ENCODE data around the gene GOLGA6L7. TPM values are rescaled to one million over a fixed set of nuclear protein-coding genes. Genes with fewer than 3 reads are reported as not detected.

Gene GOLGA6L7
- total RNA-seq, 1 donor from 2014 or later, result not detected

- no peak overlapping the region for H3K4me2 ChIP-seq (ENCODE audit: low read length)
- Mint-ChIP-seq H3K9me3 (ENCODE audit: unreplicated experiment) (no peaks in the 10 kb centered on the region), H3K4me3 (ENCODE audit: unreplicated experiment) (no peak overlapping the region), H3K36me3 (ENCODE audit: low read depth, unreplicated experiment) (peaks cover 2% of the 10 kb centered on the region), H3K27me3 (ENCODE audit: low read depth, unreplicated experiment) (no peaks in the 10 kb centered on the region), H3K27ac (ENCODE audit: unreplicated experiment) (no peak overlapping the region), H3K4me1 (ENCODE audit: low read depth, unreplicated experiment) (peaks cover 11% of the 10 kb centered on the region)
- peaks cover 36% of the 10 kb centered on the region for H3K79me2 ChIP-seq (ENCODE audit: insufficient read depth, low read length)
- no peak for TF ChIP-seq EZH2 (IDR thresholded peaks at IDR 0.05; ENCODE audit: insufficient read depth, low read length)
- TF ChIP-seq, protein P1, sequence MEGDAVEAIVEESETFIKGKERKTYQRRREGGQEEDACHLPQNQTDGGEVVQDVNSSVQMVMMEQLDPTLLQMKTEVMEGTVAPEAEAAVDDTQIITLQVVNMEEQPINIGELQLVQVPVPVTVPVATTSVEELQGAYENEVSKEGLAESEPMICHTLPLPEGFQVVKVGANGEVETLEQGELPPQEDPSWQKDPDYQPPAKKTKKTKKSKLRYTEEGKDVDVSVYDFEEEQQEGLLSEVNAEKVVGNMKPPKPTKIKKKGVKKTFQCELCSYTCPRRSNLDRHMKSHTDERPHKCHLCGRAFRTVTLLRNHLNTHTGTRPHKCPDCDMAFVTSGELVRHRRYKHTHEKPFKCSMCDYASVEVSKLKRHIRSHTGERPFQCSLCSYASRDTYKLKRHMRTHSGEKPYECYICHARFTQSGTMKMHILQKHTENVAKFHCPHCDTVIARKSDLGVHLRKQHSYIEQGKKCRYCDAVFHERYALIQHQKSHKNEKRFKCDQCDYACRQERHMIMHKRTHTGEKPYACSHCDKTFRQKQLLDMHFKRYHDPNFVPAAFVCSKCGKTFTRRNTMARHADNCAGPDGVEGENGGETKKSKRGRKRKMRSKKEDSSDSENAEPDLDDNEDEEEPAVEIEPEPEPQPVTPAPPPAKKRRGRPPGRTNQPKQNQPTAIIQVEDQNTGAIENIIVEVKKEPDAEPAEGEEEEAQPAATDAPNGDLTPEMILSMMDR (IDR thresholded peaks at IDR 0.05; ENCODE audit: insufficient read depth, low read depth, low read length), result no peak
- no peak overlapping the region for H2AFZ ChIP-seq (ENCODE audit: low read depth, low read length)
- DNase-seq (ENCODE audit: low read depth) (peak; percentile 58), FAIRE-seq (no peak)
- no peak overlapping the region for H3K9ac ChIP-seq (ENCODE audit: low read length)
- H3K4me3 ChIP-seq (ENCODE audit: insufficient read depth, low read depth, low read length), result no peak overlapping the region
- peaks cover 35% of the 10 kb centered on the region for H4K20me1 ChIP-seq (ENCODE audit: insufficient read depth, low read length)
- no peaks in the 10 kb centered on the region for H3K36me3 ChIP-seq (ENCODE audit: insufficient read depth, low read length)
- H3K27me3 ChIP-seq (ENCODE audit: insufficient read depth, low read length), result no peaks in the 10 kb centered on the region
- no peaks in the 10 kb centered on the region for H3K9me3 ChIP-seq (ENCODE audit: insufficient read depth, low read depth, low read length)
- H3K4me1 ChIP-seq (ENCODE audit: insufficient read depth, low read length), result peaks cover 3% of the 10 kb centered on the region
- H3K27ac ChIP-seq (ENCODE audit: low read depth, low read length), result no peak overlapping the region
Observed at GRCh38 chr15:28892789-28893610, 44.6 kb upstream of the GOLGA6L7 start.

- no peaks in the 10 kb centered on the region for H3K27me3 Mint-ChIP-seq (ENCODE audit: low read depth, unreplicated experiment)
- no peak for FAIRE-seq
- H3K9ac ChIP-seq (ENCODE audit: low read length), result no peak overlapping the region
Observed at GRCh38 chr15:28891588-28891987, 43.1 kb upstream of the GOLGA6L7 start.

More at GRCh38 chr15:28891588-28891987, 43.1 kb upstream of the GOLGA6L7 start:
- no peak overlapping the region for H3K4me3 Mint-ChIP-seq (ENCODE audit: unreplicated experiment)
- no peaks in the 10 kb centered on the region for H3K36me3 ChIP-seq (ENCODE audit: insufficient read depth, low read length)
- no peak overlapping the region for H2AFZ ChIP-seq (ENCODE audit: low read depth, low read length)
- H3K4me1 ChIP-seq (ENCODE audit: insufficient read depth, low read length), result peaks cover 10% of the 10 kb centered on the region
- no peak overlapping the region for H3K4me3 ChIP-seq (ENCODE audit: insufficient read depth, low read depth, low read length)
- no peaks in the 10 kb centered on the region for H3K27me3 ChIP-seq (ENCODE audit: insufficient read depth, low read length)
- peaks cover 41% of the 10 kb centered on the region for H4K20me1 ChIP-seq (ENCODE audit: insufficient read depth, low read length)
- peaks cover 47% of the 10 kb centered on the region for H3K79me2 ChIP-seq (ENCODE audit: insufficient read depth, low read length)
- H3K36me3 Mint-ChIP-seq (ENCODE audit: low read depth, unreplicated experiment), result peaks cover 1% of the 10 kb centered on the region
- no peak overlapping the region for H3K4me2 ChIP-seq (ENCODE audit: low read length)
- no peaks in the 10 kb centered on the region for H3K9me3 Mint-ChIP-seq (ENCODE audit: unreplicated experiment)
- H3K9me3 ChIP-seq (ENCODE audit: insufficient read depth, low read depth, low read length), result no peaks in the 10 kb centered on the region
- H3K27ac ChIP-seq (ENCODE audit: low read depth, low read length), result no peak overlapping the region
- H3K4me1 Mint-ChIP-seq (ENCODE audit: low read depth, unreplicated experiment), result peaks cover 8% of the 10 kb centered on the region
- no peak for TF ChIP-seq EZH2 (IDR thresholded peaks at IDR 0.05; ENCODE audit: insufficient read depth, low read length)
- TF ChIP-seq, protein P1 (IDR thresholded peaks at IDR 0.05; ENCODE audit: insufficient read depth, low read depth, low read length), result no peak
- H3K27ac Mint-ChIP-seq (ENCODE audit: unreplicated experiment), result no peak overlapping the region
- no peak for DNase-seq (ENCODE audit: low read depth)

Data from astrocyte (in vitro differentiated cells and primary cell).